Epithelial cell of proximal tubule (primary cell): Measurements from ENCODE around the gene TBC1D19. TPM values are rescaled to one million over a fixed set of nuclear protein-coding genes. Genes with fewer than 3 reads are reported as not detected.
"Not testable (repeated sequence)": the region's sequence is repeated elsewhere in the genome, so short reads cannot be mapped to it uniquely, and the experiment has no call there.

ENCODE experiments used
- DNase-seq: peaks from one replicate; pipeline ENCODE4 v3.0.0-alpha.2; 2011; ENCODE audit warnings: low read depth
- H3K4me3 ChIP-seq: 2 replicates; pipeline ENCODE4 v1.5.1; 2011; ENCODE audit warnings: low read depth, mild to moderate bottlenecking, low read length
- CTCF ChIP-seq: conservative IDR thresholded peaks from 2 replicates; pipeline ENCODE4 v1.5.1; 2012; ENCODE audit warnings: low read depth, mild to moderate bottlenecking, low read length
- total RNA-seq: library from RNA; depleted of rRNA; stranded (reverse); fragments of >200 nt; gene quantifications from 2 replicates; pipeline ENCODE4 v1.2.3, GENCODE V29; 2015

Gene TBC1D19
- total RNA-seq, 1 donor from 2014 or later, result 27.9 TPM

- no peak overlapping the region for H3K4me3 ChIP-seq
- no peak for TF ChIP-seq CTCF
- no peak for DNase-seq
Measured at GRCh38 chr4:26685250-26685649, 101.4 kb downstream of the TBC1D19 start.

GRCh38 chr4:26687728-26688127 lies 103.8 kb downstream of the TBC1D19 start:
- DNase-seq, result peak; percentile 33
- no peak for TF ChIP-seq CTCF
- H3K4me3 ChIP-seq, result no peak overlapping the region

- DNase-seq, result no peak
- no peak overlapping the region for H3K4me3 ChIP-seq
- no peak for TF ChIP-seq CTCF
Measured at GRCh38 chr4:26690506-26690905, 106.6 kb downstream of the TBC1D19 start.

GRCh38 chr4:26692014-26692726 lies 108.3 kb downstream of the TBC1D19 start:
- no peak for DNase-seq
- H3K4me3 ChIP-seq, result no peak overlapping the region
- TF ChIP-seq CTCF, result no peak

- DNase-seq, H3K4me3 ChIP-seq: not testable (repeated sequence)
Measured at GRCh38 chr4:26694131-26694530, 110.2 kb downstream of the TBC1D19 start.

GRCh38 chr4:26700110-26700509 lies 116.2 kb downstream of the TBC1D19 start:
- DNase-seq, result no peak
- TF ChIP-seq CTCF, result no peak

GRCh38 chr4:26701095-26701494 lies 117.2 kb downstream of the TBC1D19 start:
- TF ChIP-seq CTCF, result no peak
- no peak overlapping the region for H3K4me3 ChIP-seq
- no peak for DNase-seq

More at GRCh38 chr4:26700110-26700509, 116.2 kb downstream of the TBC1D19 start:
- no peak overlapping the region for H3K4me3 ChIP-seq
